A673 (cell line): ENCODE measurements around the gene SPEF1.

Experiments used
- EZH2 ChIP-seq: fragments of 200-600 bp; sonication (generic); IDR thresholded peaks from 2 replicates; pipeline ENCODE4 v1.6.1; 2017; ENCODE audit warnings: borderline replicate concordance, low read depth, mild to moderate bottlenecking, mixed read lengths, antibody characterized with exemption, low read length; ENCODE audit not compliant: poor library complexity, severe bottlenecking
- TF ChIP-seq, protein P1 (sequence below): fragments of 300-800, 200-600 bp; sonication (generic); conservative IDR thresholded peaks from 2 replicates; pipeline ENCODE4 v1.5.1; 2017; ENCODE audit warnings: low read depth, mild to moderate bottlenecking, antibody characterized with exemption, low read length, moderate library complexity, mixed read lengths

GRCh38 chr20:3765171-3765882 lies 15.9 kb downstream of the SPEF1 start:
- TF ChIP-seq, protein P1, sequence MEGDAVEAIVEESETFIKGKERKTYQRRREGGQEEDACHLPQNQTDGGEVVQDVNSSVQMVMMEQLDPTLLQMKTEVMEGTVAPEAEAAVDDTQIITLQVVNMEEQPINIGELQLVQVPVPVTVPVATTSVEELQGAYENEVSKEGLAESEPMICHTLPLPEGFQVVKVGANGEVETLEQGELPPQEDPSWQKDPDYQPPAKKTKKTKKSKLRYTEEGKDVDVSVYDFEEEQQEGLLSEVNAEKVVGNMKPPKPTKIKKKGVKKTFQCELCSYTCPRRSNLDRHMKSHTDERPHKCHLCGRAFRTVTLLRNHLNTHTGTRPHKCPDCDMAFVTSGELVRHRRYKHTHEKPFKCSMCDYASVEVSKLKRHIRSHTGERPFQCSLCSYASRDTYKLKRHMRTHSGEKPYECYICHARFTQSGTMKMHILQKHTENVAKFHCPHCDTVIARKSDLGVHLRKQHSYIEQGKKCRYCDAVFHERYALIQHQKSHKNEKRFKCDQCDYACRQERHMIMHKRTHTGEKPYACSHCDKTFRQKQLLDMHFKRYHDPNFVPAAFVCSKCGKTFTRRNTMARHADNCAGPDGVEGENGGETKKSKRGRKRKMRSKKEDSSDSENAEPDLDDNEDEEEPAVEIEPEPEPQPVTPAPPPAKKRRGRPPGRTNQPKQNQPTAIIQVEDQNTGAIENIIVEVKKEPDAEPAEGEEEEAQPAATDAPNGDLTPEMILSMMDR: no peak
- TF ChIP-seq EZH2: no peak
